H1 (cell line): ENCODE results near the gene NR4A2. TPM values are rescaled to one million over a fixed set of nuclear protein-coding genes. Genes with fewer than 3 reads are reported as not detected.
A peak's percentile ranks its signal among the peaks of the same experiment; 100 is the strongest.

Experiments used
- EZH2 ChIP-seq: fragments of 200-600 bp; sonication (generic); IDR thresholded peaks from 2 replicates; pipeline ENCODE4 v1.7.1; 2012; ENCODE audit warnings: low read depth, mild to moderate bottlenecking, moderate library complexity, low read length, inconsistent platforms; ENCODE audit not compliant: severe bottlenecking
- RXRA ChIP-seq: IDR thresholded peaks from 2 replicates; pipeline ENCODE4 v1.6.1; 2011; ENCODE audit warnings: low read depth, mild to moderate bottlenecking, low read length, moderate library complexity; ENCODE audit not compliant: insufficient read depth
- SIX5 ChIP-seq: IDR thresholded peaks from 2 replicates; pipeline ENCODE4 v1.6.1; 2011; ENCODE audit warnings: mild to moderate bottlenecking, low read depth, low read length
- polyA plus RNA-seq, 7 experiments: library from polyadenylated mRNA; depleted of rRNA in 3 of 7; stranded (reverse) in 5 of 7; unstranded in 2 of 7; fragments of >200 nt in 5 of 7; fragments of 200-250 nt in 2 of 7; gene quantifications; 1 replicate in 5 of 7; 2 replicates in 1 of 7; 4 replicates in 1 of 7; pipeline versions ENCODE4 v1.2.1 to v1.2.3, GENCODE V29; 2011 to 2013; ENCODE audit warnings: missing spikeins in 2 of 7, mixed read lengths in 2 of 7
- total RNA-seq: library from RNA; stranded (reverse); fragmentation: NEBNext Ultra II Directional; extraction: Animal tissue kit (Norgen Biotek cat#: 25700); gene quantifications from 2 replicates; pipeline ENCODE4 v1.2.1, GENCODE V29; 2021

Gene NR4A2
- total and polyA plus RNA-seq, 2 of the 8 experiments (the other 6 are each of a cell fraction or from before 2014, with no cell fraction given), result 0.15 to 1.7 TPM

DNA sequence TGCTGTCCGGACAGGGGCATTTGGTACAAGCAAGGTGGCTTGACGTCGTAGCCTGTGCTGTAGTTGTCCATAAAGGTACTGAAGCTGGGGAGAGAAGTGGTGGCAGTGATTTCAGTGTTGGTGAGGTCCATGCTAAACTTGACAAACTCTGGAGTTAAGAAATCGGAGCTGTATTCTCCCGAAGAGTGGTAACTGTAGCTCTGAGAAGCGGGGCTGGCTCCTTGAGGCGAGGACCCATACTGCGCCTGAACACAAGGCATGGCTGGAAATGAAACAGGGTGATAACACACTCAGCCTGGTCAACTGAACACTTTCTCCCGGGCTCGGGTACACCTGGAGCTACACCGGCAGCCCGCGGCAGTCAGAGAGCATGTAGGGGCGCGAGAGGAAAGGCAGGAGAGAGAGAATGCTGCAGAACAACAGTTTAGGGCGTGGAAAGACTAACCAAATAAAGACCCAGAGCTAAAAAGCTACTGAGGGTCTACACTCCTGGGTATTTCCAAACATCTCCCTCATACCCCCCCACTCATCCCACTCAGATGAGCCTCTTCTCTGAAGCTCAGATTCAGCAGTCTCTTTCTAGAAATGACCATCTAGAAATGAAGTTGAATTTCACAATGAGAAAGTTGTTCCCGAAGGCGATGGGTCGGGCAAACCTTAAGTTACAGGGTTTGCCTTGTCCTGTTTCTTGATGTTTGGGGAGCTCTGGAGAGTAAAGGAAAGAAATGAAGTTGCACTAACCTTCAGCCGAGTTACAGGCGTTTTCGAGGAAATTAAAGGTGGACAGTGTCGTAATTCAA, 2.4 kb downstream of the NR4A2 start (continued):
- TF ChIP-seq EZH2 (peak; percentile 94), SIX5 (no peak), RXRA (no peak)
